Measurements from ENCODE around the gene MAOB. TPM values are rescaled to one million over a fixed set of nuclear protein-coding genes. Genes with fewer than 3 reads are reported as not detected.
A peak's percentile ranks its signal among the peaks of the same experiment; 100 is the strongest.
"Not testable (repeated sequence)": the region's sequence is repeated elsewhere in the genome, so short reads cannot be mapped to it uniquely, and the experiment has no call there.

Gene MAOB
- polyA plus RNA-seq, 4 donors: 3.7 to 60.6 (median 41.7) TPM

DNA sequence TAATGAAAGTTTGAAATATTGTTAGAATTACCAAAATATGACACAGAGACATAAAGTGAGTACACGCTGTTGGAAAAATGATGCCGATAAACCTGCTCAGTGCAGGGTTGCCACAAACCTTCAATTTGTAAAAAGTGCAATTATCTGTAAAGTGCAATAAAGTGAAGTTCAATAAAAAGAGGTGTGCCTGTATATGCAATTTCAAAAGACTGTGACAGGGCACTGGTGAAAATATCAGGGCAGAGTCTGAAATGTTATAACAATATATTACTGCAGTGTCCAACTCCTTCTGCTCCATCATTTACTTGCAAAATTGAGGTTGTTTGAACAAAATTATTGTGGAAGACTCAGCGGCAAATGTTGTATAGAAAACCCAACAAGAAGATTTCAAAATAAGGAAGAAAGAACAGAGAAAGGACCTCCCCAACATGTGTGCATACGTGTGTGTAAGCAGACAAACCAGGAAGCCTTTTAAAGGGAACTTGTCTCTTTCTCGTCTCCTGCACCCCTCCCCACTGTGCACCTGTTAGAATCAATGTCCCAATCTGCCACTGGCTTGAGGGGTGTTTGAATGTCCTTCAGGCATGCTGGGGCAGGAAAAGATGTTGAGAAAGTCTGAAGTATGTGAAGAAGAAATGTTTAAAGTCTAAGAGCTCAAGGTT, 96.2 kb downstream of the MAOB start:
- DNase-seq (ENCODE audit: low read depth in 4 of 4, low spot score in 3 of 4): no peak

- DNase-seq (ENCODE audit: low read depth in 4 of 4, low spot score in 3 of 4): no peak
Measured at GRCh38 chrX:43758044-43758443, 124.2 kb downstream of the MAOB start.

- no peak for DNase-seq (ENCODE audit: low read depth in 4 of 4, low spot score in 3 of 4)
Measured at GRCh38 chrX:43756076-43756475, 126.2 kb downstream of the MAOB start.

GRCh38 chrX:43753637-43754036, 128.6 kb downstream of the MAOB start:
- DNase-seq (ENCODE audit: low read depth in 4 of 4, low spot score in 3 of 4): no peak

GRCh38 chrX:43750248-43750676, 132.0 kb downstream of the MAOB start:
- DNase-seq (ENCODE audit: low read depth in 4 of 4, low spot score in 3 of 4): peak; percentile 8 to 33 (median 20)

GRCh38 chrX:43747476-43747875, 134.8 kb downstream of the MAOB start:
- no peak for DNase-seq (ENCODE audit: low read depth in 4 of 4, low spot score in 3 of 4)

GRCh38 chrX:43745938-43746721, 136.1 kb downstream of the MAOB start:
- no peak for DNase-seq (ENCODE audit: low read depth in 4 of 4, low spot score in 3 of 4)

GRCh38 chrX:43744284-43744683, 138.0 kb downstream of the MAOB start:
- DNase-seq (ENCODE audit: low read depth in 4 of 4, low spot score in 3 of 4): no peak

- no peak for DNase-seq (ENCODE audit: low read depth in 4 of 4, low spot score in 3 of 4)
Measured at GRCh38 chrX:43743100-43743822, 139.0 kb downstream of the MAOB start.

- DNase-seq (ENCODE audit: low read depth in 4 of 4, low spot score in 3 of 4): no peak
Measured at GRCh38 chrX:43741843-43742573, 140.2 kb downstream of the MAOB start.

DNA sequence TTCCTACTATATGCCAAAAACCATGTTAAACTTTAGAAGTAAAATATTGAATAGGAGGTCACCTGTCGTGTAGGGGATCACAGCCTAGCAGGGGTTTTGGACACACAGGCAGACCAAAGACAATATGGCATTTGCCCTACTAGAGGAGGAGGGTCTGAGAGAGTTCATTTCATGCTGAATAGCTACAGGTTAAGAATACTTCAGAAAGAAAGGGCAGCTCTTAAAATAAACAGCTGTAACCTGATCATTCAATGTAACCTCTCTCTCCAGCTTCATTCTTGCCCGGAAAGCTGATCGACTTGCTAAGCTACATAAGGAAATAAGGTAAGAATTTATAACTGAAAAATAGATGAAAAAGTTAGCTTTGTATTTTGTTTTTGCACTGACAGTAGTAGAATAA, 146.3 kb downstream of the MAOB start:
- DNase-seq (ENCODE audit: low read depth in 4 of 4, low spot score in 3 of 4): no peak

GRCh38 chrX:43735534-43735933, 146.7 kb downstream of the MAOB start:
- DNase-seq (ENCODE audit: low read depth in 4 of 4, low spot score in 3 of 4): no peak

- DNase-seq (ENCODE audit: low read depth in 4 of 4, low spot score in 3 of 4): no peak
Measured at GRCh38 chrX:43734444-43734843, 147.8 kb downstream of the MAOB start.

DNA sequence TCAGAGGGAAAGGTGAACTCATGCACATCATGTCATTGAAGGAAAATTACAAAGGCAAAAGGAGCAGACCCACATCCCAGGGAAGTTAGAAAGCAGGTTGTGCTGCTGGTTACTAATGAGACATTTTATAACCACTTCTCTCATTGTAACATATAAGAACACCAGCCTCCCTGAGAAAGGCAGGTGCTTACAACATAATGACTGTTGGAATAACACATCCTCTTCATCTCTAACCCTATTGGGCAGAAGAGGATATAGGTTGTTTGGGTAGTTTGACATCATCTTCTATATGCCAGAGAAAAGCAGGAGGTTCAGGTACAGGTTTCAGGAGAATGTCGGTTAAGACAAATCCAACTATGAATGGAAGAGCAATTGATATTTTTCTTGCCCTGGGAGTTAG, 148.6 kb downstream of the MAOB start:
- DNase-seq (ENCODE audit: low read depth in 4 of 4, low spot score in 3 of 4): no peak

DNA sequence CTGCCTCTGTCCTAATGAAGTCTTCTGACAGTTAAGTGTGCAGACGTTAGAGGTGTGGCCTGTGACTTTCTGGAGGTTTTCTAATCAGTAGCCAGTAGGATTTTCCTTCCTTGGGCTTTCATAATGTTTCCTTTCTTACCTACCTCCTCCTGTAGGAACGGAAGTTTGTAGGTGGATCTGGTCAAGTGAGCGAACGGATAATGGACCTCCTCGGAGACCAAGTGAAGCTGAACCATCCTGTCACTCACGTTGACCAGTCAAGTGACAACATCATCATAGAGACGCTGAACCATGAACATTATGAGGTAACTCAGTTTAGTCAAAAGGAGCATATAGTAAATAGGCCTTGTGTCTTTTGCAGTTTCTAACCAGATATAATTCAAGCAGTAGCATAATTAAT, 151.2 kb downstream of the MAOB start:
- DNase-seq (ENCODE audit: low read depth in 4 of 4, low spot score in 3 of 4): no peak

- DNase-seq (ENCODE audit: low read depth in 4 of 4, low spot score in 3 of 4): no peak
Measured at GRCh38 chrX:43728966-43729365, 153.3 kb downstream of the MAOB start.

- no peak for DNase-seq (ENCODE audit: low read depth in 4 of 4, low spot score in 3 of 4)
Measured at GRCh38 chrX:43728002-43728401, 154.2 kb downstream of the MAOB start.

- not testable (repeated sequence) for DNase-seq (ENCODE audit: low read depth in 4 of 4, low spot score in 3 of 4)
Measured at GRCh38 chrX:43727254-43727653, 155.0 kb downstream of the MAOB start.

DNA sequence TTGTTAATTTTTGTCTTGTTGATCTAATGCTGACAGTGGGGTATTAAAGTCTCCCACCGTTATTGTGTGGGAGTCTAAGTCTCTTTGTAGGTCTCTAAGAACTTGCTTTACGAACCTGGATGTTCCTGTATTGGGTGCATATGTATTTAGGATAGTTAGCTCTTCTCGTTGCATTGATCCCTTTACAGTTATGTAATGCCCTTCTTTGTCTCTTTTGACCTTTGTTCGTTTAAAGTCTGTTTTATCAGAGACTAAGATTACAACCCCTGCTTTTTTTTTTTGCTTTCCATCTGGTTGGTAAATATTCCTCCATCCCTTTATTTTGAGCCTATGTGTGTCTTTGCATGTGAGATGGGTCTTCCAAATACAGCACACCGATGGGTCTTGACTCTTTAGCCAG, 157.0 kb downstream of the MAOB start:
- not testable (repeated sequence) for DNase-seq (ENCODE audit: low read depth in 4 of 4, low spot score in 3 of 4)

DNA sequence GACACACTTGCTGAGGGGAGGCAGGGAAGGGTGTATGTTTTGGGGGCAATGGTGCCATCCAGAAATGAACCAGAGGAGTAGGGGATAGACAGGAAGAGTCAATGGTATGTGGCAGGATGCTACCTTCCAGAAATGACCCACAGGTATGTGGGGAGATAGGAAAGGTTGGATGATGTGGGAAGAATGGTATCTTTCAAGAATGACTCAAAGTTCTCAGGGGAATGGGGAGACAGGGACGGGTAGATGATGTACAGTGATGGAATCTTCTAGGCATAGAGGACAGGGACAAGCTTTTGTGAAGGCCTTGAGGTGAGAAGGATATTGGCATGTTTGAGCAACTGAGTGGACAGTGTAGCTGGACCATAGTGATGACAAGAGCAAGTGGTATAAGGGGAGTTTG, 161.3 kb downstream of the MAOB start:
- DNase-seq (ENCODE audit: low read depth in 4 of 4, low spot score in 3 of 4): no peak

- DNase-seq (ENCODE audit: low read depth in 4 of 4, low spot score in 3 of 4): no peak
Measured at GRCh38 chrX:43720082-43720481, 162.2 kb downstream of the MAOB start.

Data from left renal pelvis (tissue), 4 donors.